ENCODE results near the gene APBA2. TPM values are rescaled to one million over a fixed set of nuclear protein-coding genes. Genes with fewer than 3 reads are reported as not detected.

The APBA2 gene
- total RNA-seq, 1 donor from 2014 or later: 51.4 TPM

DNA sequence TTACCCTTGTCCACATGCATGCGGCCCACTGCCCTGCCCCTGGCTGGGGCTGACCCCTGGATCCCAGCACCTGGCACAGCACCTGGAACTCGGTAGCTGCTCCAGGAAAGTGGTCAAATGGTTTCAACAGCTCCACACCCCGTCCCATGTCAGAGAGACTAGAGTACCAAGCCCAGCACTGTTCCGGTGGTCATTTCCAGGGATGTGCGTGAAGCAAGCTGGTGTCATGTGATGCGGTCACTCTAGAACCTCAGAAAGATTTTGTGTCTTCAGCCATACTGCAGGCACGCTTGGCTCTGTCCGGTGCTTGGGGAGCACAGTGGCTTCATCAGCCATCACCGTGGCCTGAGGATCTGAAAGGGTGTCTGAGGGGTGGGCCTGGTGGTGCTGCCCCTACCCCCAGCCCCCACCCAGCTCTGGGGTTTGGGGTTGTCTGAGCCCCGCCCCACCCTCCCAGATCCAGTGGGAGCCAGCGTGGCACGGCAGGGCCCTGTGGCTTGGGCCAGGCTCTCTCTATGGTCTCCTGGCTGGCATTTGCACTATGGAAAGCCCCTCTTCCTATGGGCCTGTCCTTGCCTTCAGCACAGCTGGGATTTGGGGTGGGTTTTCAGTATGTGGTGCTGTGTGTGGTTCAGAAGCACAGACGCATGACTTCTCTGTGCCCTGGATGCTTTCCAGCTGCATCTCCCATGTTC is 15.3 kb downstream of the APBA2 start:
- DNase-seq (ENCODE audit: low read depth): no peak
- TF ChIP-seq, protein P1, sequence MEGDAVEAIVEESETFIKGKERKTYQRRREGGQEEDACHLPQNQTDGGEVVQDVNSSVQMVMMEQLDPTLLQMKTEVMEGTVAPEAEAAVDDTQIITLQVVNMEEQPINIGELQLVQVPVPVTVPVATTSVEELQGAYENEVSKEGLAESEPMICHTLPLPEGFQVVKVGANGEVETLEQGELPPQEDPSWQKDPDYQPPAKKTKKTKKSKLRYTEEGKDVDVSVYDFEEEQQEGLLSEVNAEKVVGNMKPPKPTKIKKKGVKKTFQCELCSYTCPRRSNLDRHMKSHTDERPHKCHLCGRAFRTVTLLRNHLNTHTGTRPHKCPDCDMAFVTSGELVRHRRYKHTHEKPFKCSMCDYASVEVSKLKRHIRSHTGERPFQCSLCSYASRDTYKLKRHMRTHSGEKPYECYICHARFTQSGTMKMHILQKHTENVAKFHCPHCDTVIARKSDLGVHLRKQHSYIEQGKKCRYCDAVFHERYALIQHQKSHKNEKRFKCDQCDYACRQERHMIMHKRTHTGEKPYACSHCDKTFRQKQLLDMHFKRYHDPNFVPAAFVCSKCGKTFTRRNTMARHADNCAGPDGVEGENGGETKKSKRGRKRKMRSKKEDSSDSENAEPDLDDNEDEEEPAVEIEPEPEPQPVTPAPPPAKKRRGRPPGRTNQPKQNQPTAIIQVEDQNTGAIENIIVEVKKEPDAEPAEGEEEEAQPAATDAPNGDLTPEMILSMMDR (IDR thresholded peaks at IDR 0.05; ENCODE audit: insufficient read depth, low read length, poor library complexity, severe bottlenecking): no peak
- Histone ChIP-seq H3K27me3 (ENCODE audit: control insufficient read depth, insufficient read depth, low read length) (no peaks in the 10 kb centered on the region), H3K4me3 (ENCODE audit: low read depth, low read length) (no peak overlapping the region), H3K36me3 (ENCODE audit: control insufficient read depth, insufficient read depth, low read length) (no peaks in the 10 kb centered on the region)

DNA sequence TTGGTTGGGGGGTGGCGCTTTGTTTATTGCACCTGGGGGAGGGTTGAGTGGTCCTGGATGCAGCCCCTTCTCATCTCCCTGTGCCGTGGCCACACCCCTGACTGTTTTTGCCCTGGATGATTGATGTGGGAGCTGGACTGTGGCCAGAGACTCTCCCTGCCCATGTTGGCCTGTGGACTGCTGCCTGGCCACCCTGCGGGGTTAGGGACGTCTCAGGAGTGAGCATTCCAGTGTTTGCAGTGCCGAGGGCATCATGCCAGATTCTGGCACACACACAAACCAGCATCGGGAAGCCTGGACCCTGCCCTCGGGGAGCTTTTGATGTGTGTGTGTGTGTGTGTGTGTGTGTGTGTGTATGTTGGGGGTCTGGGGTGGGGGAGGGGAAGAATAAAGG is 15.8 kb downstream of the APBA2 start:
- no peak overlapping the region for H3K4me3 ChIP-seq (ENCODE audit: low read depth, low read length)

DNA sequence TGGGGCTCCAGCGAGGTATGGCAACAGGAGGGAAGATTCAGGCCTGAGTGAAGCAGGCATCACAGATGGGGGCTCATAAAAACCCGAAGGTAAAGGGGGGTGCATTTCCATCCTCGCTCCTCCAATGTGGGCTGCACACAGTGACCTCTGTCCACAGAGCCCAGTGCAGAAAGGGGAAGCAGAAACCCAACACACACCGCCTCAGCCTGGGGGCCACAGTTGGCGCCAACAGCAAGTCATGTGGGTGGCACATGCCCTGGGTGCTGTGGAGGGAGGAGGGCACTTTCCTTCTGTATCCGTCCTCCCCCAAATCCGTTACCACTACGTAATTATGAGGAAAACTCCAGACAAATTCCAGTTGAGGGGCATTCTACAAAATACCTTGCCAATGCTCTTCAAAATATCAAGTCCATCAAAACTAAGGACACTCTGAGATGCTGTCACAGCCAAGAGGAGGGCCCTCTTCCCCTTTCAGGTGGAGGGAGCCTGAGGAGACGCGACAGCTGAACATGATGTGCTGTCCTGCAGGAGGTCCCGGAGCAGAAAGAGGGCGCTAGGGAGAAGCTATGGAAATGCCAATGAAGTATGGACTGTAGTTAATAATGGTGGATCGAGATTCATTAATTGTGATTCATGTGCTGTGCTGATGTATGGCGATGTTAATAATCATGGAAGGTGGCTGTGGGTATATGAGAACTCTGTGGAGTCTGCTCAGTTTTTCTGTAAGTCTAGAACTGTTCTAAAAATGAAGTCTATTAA is 16.4 kb downstream of the APBA2 start:
- no peak overlapping the region for H3K4me3 ChIP-seq (ENCODE audit: low read depth, low read length)
- no peaks in the 10 kb centered on the region for H3K27me3 ChIP-seq (ENCODE audit: control insufficient read depth, insufficient read depth, low read length)
- H3K36me3 ChIP-seq (ENCODE audit: control insufficient read depth, insufficient read depth, low read length): no peaks in the 10 kb centered on the region
- TF ChIP-seq, protein P1 (IDR thresholded peaks at IDR 0.05; ENCODE audit: insufficient read depth, low read length, poor library complexity, severe bottlenecking): peak; percentile 28
- DNase-seq (ENCODE audit: low read depth): no peak

More for the DNA sequence above, 15.8 kb downstream of the APBA2 start:
- no peak for DNase-seq (ENCODE audit: low read depth)
- TF ChIP-seq, protein P1 (IDR thresholded peaks at IDR 0.05; ENCODE audit: insufficient read depth, low read length, poor library complexity, severe bottlenecking): no peak
- Histone ChIP-seq H3K27me3 (ENCODE audit: control insufficient read depth, insufficient read depth, low read length) (no peaks in the 10 kb centered on the region), H3K36me3 (ENCODE audit: control insufficient read depth, insufficient read depth, low read length) (no peaks in the 10 kb centered on the region)

DNA sequence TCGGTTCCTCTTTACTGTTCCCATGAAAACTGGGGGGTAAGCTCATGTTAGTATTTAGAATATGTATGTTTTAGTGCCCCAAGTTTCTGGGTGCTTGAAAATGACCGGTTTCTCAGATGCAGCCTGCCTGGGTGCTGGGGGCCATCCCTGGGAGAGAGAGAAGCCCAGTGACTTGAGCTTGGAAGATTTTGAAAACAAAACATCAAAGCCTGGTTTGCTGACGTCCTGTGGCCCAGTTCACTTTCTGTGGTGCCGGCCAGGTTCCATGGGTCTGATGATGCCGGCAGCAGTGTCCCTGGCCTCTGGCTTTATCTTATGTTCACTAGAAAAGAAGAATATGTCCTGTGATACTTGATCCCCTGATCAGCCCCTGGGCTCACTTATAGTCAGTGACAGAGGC is 17.1 kb downstream of the APBA2 start:
- no peaks in the 10 kb centered on the region for H3K36me3 ChIP-seq (ENCODE audit: control insufficient read depth, insufficient read depth, low read length)
- H3K27me3 ChIP-seq (ENCODE audit: control insufficient read depth, insufficient read depth, low read length): no peaks in the 10 kb centered on the region
- TF ChIP-seq, protein P1 (IDR thresholded peaks at IDR 0.05; ENCODE audit: insufficient read depth, low read length, poor library complexity, severe bottlenecking): no peak
- no peak for DNase-seq (ENCODE audit: low read depth)
- H3K4me3 ChIP-seq (ENCODE audit: low read depth, low read length): no peak overlapping the region

DNA sequence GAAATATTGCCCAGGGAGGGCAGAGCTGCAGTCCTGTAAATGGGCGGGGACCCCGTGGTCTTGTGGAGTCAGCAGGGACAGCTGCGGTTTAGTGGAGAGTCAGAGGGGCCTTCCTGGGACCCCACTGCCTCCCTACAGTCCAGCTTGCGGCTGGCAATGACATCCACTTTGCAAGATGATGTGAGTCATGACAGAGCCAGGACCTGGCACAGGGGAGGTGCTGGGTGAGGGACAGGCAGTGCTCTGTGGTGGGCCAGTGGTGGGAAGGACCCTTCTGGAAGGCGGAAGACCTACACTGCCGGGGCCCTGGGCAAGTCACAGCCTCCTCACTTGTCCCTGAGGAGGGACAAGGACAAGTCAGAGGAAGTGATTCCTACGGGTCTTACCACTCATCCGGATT is 17.8 kb downstream of the APBA2 start:
- no peaks in the 10 kb centered on the region for H3K27me3 ChIP-seq (ENCODE audit: control insufficient read depth, insufficient read depth, low read length)
- H3K36me3 ChIP-seq (ENCODE audit: control insufficient read depth, insufficient read depth, low read length): no peaks in the 10 kb centered on the region
- H3K4me3 ChIP-seq (ENCODE audit: low read depth, low read length): no peak overlapping the region
- DNase-seq (ENCODE audit: low read depth): no peak
- TF ChIP-seq, protein P1 (IDR thresholded peaks at IDR 0.05; ENCODE audit: insufficient read depth, low read length, poor library complexity, severe bottlenecking): no peak
